Neural progenitor cell (in vitro differentiated cells): ENCODE results near the gene LIMA1.

ENCODE experiments used
- EZH2phosphoT487 ChIP-seq: fragments of 200-600 bp; sonication (generic); IDR thresholded peaks from 2 replicates; pipeline ENCODE4 v1.6.1; 2017; ENCODE audit warnings: antibody characterized with exemption
- TF ChIP-seq, protein P1 (sequence below): fragments of 200-600 bp; sonication (generic); IDR thresholded peaks from 2 replicates; pipeline ENCODE4 v1.5.1; 2017; ENCODE audit warnings: antibody characterized with exemption, mild to moderate bottlenecking

DNA sequence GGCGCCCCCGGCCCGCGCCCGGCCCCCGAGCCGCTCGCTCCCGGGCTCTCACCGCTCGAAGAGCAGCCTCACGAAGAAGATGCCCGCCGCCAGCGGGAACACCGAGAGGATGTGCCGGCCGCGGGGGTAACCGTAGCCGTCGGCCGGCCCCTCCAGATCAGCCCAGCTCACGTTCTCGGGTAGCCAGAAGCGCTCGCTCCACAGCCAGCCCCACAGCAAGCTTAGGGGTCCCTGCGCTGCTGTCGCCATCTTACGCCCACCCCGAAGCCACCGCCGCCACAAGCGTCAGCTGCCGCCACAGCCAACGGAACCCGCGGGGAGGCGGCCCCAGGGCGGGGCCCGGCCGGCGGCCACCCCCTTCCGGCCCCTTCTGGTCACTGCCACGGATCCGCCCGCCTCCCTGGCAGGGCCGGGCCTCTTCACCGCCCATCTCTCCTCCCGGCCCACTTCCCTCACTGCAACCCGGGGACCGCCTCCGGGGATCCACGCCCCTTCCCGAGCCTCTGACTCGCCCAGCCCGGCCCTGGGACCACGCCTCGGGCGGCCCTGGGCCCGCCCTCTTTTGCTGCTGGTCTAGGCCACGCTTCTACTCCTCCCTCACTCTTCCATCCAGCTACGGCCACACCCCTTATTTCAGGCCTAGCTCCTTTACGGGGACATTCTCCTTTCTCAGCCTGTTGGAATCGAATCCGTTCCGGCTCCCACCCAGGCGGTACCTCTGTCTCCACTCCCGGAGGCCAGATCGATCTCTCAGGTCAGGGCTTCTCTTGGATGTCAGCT is 116.1 kb downstream of the LIMA1 start, which contains the start of gene CERS5:
- TF ChIP-seq, protein P1, sequence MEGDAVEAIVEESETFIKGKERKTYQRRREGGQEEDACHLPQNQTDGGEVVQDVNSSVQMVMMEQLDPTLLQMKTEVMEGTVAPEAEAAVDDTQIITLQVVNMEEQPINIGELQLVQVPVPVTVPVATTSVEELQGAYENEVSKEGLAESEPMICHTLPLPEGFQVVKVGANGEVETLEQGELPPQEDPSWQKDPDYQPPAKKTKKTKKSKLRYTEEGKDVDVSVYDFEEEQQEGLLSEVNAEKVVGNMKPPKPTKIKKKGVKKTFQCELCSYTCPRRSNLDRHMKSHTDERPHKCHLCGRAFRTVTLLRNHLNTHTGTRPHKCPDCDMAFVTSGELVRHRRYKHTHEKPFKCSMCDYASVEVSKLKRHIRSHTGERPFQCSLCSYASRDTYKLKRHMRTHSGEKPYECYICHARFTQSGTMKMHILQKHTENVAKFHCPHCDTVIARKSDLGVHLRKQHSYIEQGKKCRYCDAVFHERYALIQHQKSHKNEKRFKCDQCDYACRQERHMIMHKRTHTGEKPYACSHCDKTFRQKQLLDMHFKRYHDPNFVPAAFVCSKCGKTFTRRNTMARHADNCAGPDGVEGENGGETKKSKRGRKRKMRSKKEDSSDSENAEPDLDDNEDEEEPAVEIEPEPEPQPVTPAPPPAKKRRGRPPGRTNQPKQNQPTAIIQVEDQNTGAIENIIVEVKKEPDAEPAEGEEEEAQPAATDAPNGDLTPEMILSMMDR = peak; percentile 20
- TF ChIP-seq EZH2phosphoT487 = no peak
